Left lung (tissue), 10 donors: Measurements from ENCODE around the gene COX19. TPM values are rescaled to one million over a fixed set of nuclear protein-coding genes. Genes with fewer than 3 reads are reported as not detected.

Source experiments
- ATAC-seq: fragments of 200-7000 bp; cut with Tn5 transposase; one replicate; pipeline ENCODE4 v1.9.1; 2020; ENCODE audit warnings: moderate library complexity
- DNase-seq, 4 donors: peaks; one replicate each; pipeline ENCODE4 v3.0.0-alpha.2; 2013 to 2020
- H3K27ac ChIP-seq, 2 donors: fragments of 200-600 bp; sonication (generic) in 1 of 2; one replicate each; pipeline versions ENCODE4 v1.5.0 to v1.8.0; 2020 to 2021
- H3K27me3 ChIP-seq, 2 donors: fragments of 200-600 bp; sonication (generic) in 1 of 2; one replicate each; pipeline versions ENCODE4 v1.5.0 to v1.8.0; 2020 to 2021
- H3K36me3 ChIP-seq, 2 donors: fragments of 200-600 bp; sonication (generic) in 1 of 2; one replicate each; pipeline versions ENCODE4 v1.5.0 to v1.8.0; 2020 to 2021
- H3K4me1 ChIP-seq, 2 donors: fragments of 200-600 bp; one replicate each; pipeline ENCODE4 v1.8.0; 2021
- H3K4me3 ChIP-seq, 2 donors: fragments of 200-600 bp; sonication (generic) in 1 of 2; one replicate each; pipeline versions ENCODE4 v1.5.0 to v1.8.0; 2020 to 2021; ENCODE audit warnings: mild to moderate bottlenecking in 1 of 2
- H3K9me3 ChIP-seq, 2 donors: fragments of 200-600 bp; sonication (generic) in 1 of 2; one replicate each; pipeline versions ENCODE4 v1.5.0 to v1.8.0; 2020 to 2021
- CTCF ChIP-seq, 2 donors: fragments of 200-600 bp; sonication (generic) in 1 of 2; IDR thresholded peaks; one replicate each; pipeline versions ENCODE4 v1.5.0 to v1.8.0; 2021; ENCODE audit warnings: antibody characterized with exemption in 2 of 2
- intact Hi-C, 2 donors: fragments of 100-400 bp; cut with DNase I; formaldehyde crosslinking; loops; one replicate each; pipeline versions ENCODE4 v1.11.2 to v1.14.2; 2022
- polyA plus RNA-seq, 6 donors: library from polyadenylated mRNA; unstranded; fragments of 120-200 nt; gene quantifications; one replicate each; pipeline ENCODE4 v1.2.1, GENCODE V29; 2013; ENCODE audit not compliant: insufficient read length in 6 of 6
- total RNA-seq, 2 donors: library from RNA; stranded (reverse); fragmentation: NEBNext Ultra II Directional; extraction: Animal tissue kit (Norgen Biotek cat#: 25700); gene quantifications; one replicate each; pipeline ENCODE4 v1.2.1, GENCODE V29; 2021
- donor health status: DM: no; HTN: yes; CAD: no.
- donor health status: DM: no; HTN: no; CAD: no.

COX19 gene
- total and polyA plus RNA-seq, 8 donors: 9.1 to 18.1 (median 16.4) TPM

- H3K4me3 ChIP-seq: no peak overlapping the region
- intact Hi-C loops: no loop called here
- peak in 1 of 4 donors; percentile 69 for DNase-seq
- H3K4me1 ChIP-seq: no peaks in the 10 kb centered on the region
- no peak for TF ChIP-seq CTCF (IDR thresholded peaks at IDR 0.05)
- no peaks in the 10 kb centered on the region for H3K9me3 ChIP-seq
- no peaks in the 10 kb centered on the region for H3K27me3 ChIP-seq
- H3K36me3 ChIP-seq: peaks cover 0 to 32% of the 10 kb centered on the region in 2 donors
- no peak overlapping the region for H3K27ac ChIP-seq
- no peak for ATAC-seq
These were observed 24.0 kb upstream of the COX19 start for GRCh38 chr7:999149-999879.

- Histone ChIP-seq H3K4me3 (no peak overlapping the region), H3K27me3 (peaks cover 0 to under 1% of the 10 kb centered on the region in 2 donors), H3K9me3 (no peaks in the 10 kb centered on the region), H3K27ac (no peak overlapping the region), H3K36me3 (peaks cover 0 to 32% of the 10 kb centered on the region in 2 donors), H3K4me1 (peaks cover 0 to 9% of the 10 kb centered on the region in 2 donors)
- TF ChIP-seq CTCF (IDR thresholded peaks at IDR 0.05): no peak
- intact Hi-C loops: no loop called here
- DNase-seq: peak in 1 of 4 donors; percentile 72
- no peak for ATAC-seq
These were observed 22.4 kb upstream of the COX19 start for GRCh38 chr7:997404-998395.

GRCh38 chr7:996079-996872, 20.9 kb upstream of the COX19 start:
- H3K4me1 ChIP-seq: peaks cover 0 to 9% of the 10 kb centered on the region in 2 donors
- no peaks in the 10 kb centered on the region for H3K9me3 ChIP-seq
- intact Hi-C loops: no loop called here
- no peak for TF ChIP-seq CTCF (IDR thresholded peaks at IDR 0.05)
- no peak overlapping the region for H3K27ac ChIP-seq
- DNase-seq (peak in 1 of 4 donors; percentile 72), ATAC-seq (no peak)
- H3K36me3 ChIP-seq: peaks cover 0 to 32% of the 10 kb centered on the region in 2 donors
- H3K27me3 ChIP-seq: peaks cover 0 to 15% of the 10 kb centered on the region in 2 donors
- H3K4me3 ChIP-seq: no peak overlapping the region

GRCh38 chr7:995571-995970, 20.2 kb upstream of the COX19 start:
- Histone ChIP-seq H3K9me3 (no peaks in the 10 kb centered on the region), H3K27ac (no peak overlapping the region), H3K4me3 (no peak overlapping the region), H3K27me3 (peaks cover 0 to 22% of the 10 kb centered on the region in 2 donors), H3K36me3 (peaks cover 0 to 32% of the 10 kb centered on the region in 2 donors), H3K4me1 (peaks cover 0 to 9% of the 10 kb centered on the region in 2 donors)
- no peak for ATAC-seq
- TF ChIP-seq CTCF (IDR thresholded peaks at IDR 0.05): no peak
- DNase-seq: no peak
- intact Hi-C loops: loop anchor here in 1 of 2 donors (2.0 kb wide), 1 partner anchor 69 kb away; no protein-coding TSS in a partner anchor
